ENCODE measurements around the gene EIF4E1B.

GRCh38 chr5:176674799-176675198, 44.3 kb downstream of the EIF4E1B start:
- no peak for TF ChIP-seq PBX3 (IDR thresholded peaks at IDR 0.05)
- no peak for TF ChIP-seq POLR2AphosphoS2 (conservative IDR thresholded peaks at IDR 0.05; ENCODE audit: low read length)
- TF ChIP-seq KDM5A (IDR thresholded peaks at IDR 0.05): no peak
- TF ChIP-seq CTCF (IDR thresholded peaks at IDR 0.05): no peak
